Left ventricle myocardium inferior (tissue), 1 donor: ENCODE results near the gene PAOX. TPM values are rescaled to one million over a fixed set of nuclear protein-coding genes. Genes with fewer than 3 reads are reported as not detected.

ENCODE experiments used
- DNase-seq: peaks from one replicate; pipeline ENCODE4 v3.0.0-alpha.2; 2020
- H3K27ac ChIP-seq: fragments of 200-600 bp; replicated peaks from 2 replicates; pipeline ENCODE4 v1.8.0; 2021
- H3K27me3 ChIP-seq: fragments of 200-600 bp; 2 replicates; pipeline ENCODE4 v1.8.0; 2021; ENCODE audit warnings: low read depth
- H3K36me3 ChIP-seq: fragments of 200-600 bp; 2 replicates; pipeline ENCODE4 v1.8.0; 2021
- H3K4me1 ChIP-seq: fragments of 200-600 bp; 2 replicates; pipeline ENCODE4 v1.8.0; 2021
- H3K4me3 ChIP-seq: fragments of 200-600 bp; 2 replicates; pipeline ENCODE4 v1.8.0; 2021; ENCODE audit warnings: mild to moderate bottlenecking, moderate library complexity
- H3K9me3 ChIP-seq: fragments of 200-600 bp; replicated peaks from 2 replicates; pipeline ENCODE4 v1.8.0; 2021
- intact Hi-C: fragments of 100-400 bp; cut with micrococcal nuclease; formaldehyde crosslinking; loops from one replicate; pipeline ENCODE4 v1.11.0; 2022
- total RNA-seq: library from RNA; stranded (reverse); fragmentation: NEBNext Ultra II Directional; extraction: Animal tissue kit (Norgen Biotek cat#: 25700); gene quantifications from one replicate; pipeline ENCODE4 v1.2.1, GENCODE V29; 2021
- TF ChIP-seq, protein P1 (sequence below): fragments of 200-600 bp; IDR thresholded peaks from 2 replicates; pipeline ENCODE4 v1.8.0; 2021; ENCODE audit warnings: antibody characterized with exemption, mild to moderate bottlenecking, borderline replicate concordance
- donor health status: DM: no; HTN: yes; CAD: no; lungs with severe emphysema.

PAOX gene
- total RNA-seq, 1 donor from 2014 or later, result 2.9 TPM

DNA sequence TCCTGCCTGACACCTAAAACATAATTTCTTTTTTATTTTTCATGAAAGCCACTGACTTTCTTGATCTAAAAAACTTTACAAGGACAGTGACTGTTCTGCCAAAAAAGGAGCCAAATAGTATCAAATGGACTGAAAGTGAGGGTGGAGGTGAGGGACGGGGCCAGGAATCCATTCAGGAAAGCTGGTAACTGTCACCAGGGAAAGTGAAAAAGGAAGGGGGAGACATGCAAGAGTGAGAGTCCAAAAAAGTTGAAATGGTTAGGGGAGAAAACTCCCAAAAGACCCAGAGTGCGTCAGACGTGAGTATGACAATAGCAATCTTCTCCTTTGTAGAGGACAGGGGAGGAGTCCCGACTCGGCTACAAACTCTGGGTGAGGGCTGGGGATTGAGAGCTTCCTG lies 34.8 kb upstream of the PAOX start:
- intact Hi-C loops, result no loop called here
- Histone ChIP-seq H3K36me3 (no peaks in the 10 kb centered on the region), H3K27ac (no peak overlapping the region), H3K4me3 (no peak overlapping the region), H3K27me3 (peaks cover 97% of the 10 kb centered on the region), H3K9me3 (no peaks in the 10 kb centered on the region), H3K4me1 (no peaks in the 10 kb centered on the region)
- DNase-seq, result no peak
- TF ChIP-seq, protein P1, sequence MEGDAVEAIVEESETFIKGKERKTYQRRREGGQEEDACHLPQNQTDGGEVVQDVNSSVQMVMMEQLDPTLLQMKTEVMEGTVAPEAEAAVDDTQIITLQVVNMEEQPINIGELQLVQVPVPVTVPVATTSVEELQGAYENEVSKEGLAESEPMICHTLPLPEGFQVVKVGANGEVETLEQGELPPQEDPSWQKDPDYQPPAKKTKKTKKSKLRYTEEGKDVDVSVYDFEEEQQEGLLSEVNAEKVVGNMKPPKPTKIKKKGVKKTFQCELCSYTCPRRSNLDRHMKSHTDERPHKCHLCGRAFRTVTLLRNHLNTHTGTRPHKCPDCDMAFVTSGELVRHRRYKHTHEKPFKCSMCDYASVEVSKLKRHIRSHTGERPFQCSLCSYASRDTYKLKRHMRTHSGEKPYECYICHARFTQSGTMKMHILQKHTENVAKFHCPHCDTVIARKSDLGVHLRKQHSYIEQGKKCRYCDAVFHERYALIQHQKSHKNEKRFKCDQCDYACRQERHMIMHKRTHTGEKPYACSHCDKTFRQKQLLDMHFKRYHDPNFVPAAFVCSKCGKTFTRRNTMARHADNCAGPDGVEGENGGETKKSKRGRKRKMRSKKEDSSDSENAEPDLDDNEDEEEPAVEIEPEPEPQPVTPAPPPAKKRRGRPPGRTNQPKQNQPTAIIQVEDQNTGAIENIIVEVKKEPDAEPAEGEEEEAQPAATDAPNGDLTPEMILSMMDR, result no peak

DNA sequence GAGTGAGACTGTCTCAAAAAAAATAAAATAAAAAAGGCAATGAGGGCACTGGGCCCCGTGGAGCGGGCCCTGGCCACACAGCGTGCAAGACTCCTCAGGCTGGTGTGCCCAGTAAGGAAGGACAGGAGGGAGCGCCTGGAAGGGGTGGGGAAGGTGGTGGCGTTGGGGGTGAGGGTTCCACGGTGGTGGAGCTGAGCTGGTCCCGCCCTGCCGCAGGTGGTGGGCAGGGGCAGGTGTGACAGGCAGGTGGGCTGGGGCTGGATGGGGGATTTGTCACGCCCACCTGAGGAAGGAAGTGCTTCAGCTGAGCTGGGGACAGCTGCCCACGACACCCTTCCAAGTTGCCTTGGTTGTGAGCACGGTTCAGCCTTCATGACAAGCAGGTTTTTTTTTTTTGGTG lies 32.6 kb upstream of the PAOX start:
- intact Hi-C loops, result no loop called here
- no peak overlapping the region for H3K4me3 ChIP-seq
- no peaks in the 10 kb centered on the region for H3K4me1 ChIP-seq
- TF ChIP-seq, protein P1, result no peak
- H3K36me3 ChIP-seq, result no peaks in the 10 kb centered on the region
- no peaks in the 10 kb centered on the region for H3K9me3 ChIP-seq
- H3K27me3 ChIP-seq, result peaks cover 85% of the 10 kb centered on the region
- no peak overlapping the region for H3K27ac ChIP-seq
- DNase-seq, result no peak

DNA sequence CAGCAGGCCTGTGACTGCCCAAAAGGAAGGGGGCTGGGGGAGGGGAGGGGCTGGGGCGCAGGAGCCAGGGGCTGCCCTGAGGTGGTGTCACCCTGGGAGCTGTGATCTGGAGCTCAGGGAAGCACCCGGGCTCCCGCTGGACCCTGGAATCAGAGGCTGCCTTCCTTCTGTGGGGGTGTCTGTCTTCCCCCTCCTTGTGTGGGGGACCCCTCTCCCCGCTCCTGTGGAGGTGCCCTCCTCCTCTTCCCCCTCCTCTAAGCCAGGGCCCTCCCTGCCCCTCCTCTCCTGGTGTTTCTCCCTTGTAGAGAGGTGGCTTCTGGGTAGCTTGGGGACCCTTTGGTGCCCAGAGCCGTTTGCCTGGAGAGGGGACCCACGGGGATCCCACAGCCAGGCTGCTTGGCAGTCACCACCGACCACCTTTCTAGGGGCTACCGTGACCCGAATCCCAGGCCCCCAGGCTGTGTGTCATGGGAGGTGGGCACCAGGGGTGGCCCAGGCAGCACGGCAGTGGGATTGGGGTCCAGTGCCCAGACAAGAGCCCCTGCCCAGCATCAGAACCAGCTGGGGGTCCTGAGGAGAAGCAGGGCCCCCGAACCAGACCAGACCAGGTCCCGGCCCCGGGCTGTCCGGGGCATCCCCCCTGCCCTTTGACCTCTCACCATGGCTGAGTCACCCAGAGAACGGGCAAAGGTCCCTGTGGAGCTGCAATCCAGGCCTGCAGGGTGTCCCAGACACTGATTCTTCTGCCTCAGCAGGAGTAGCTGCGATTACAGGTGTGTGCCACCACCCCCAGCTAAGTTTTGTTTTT lies 31.1 kb upstream of the PAOX start:
- H3K27ac ChIP-seq, result no peak overlapping the region
- intact Hi-C loops, result no loop called here
- peaks cover 70% of the 10 kb centered on the region for H3K27me3 ChIP-seq
- no peak overlapping the region for H3K4me3 ChIP-seq
- DNase-seq, result no peak
- TF ChIP-seq, protein P1, result no peak
- H3K36me3 ChIP-seq, result no peaks in the 10 kb centered on the region
- no peaks in the 10 kb centered on the region for H3K9me3 ChIP-seq
- no peaks in the 10 kb centered on the region for H3K4me1 ChIP-seq

DNA sequence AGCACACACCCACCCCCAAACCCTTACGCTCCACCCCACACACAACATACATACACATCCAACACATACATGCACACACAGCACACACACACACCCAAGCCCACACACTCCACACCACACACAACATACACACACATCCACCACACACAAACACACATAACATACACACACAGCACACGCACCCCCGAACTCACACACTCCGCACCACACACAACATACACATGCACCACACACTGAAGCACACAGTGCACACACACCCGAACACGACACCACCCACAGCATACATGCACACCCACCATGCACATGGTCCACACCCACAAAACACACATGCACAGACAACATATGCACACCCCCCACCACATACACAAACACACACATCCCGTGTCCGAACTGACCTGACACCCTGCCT lies 29.9 kb upstream of the PAOX start:
- peaks cover 60% of the 10 kb centered on the region for H3K27me3 ChIP-seq
- DNase-seq, result no peak

GRCh38 chr10:133349577-133350011 lies 29.5 kb upstream of the PAOX start:
- peaks cover 55% of the 10 kb centered on the region for H3K27me3 ChIP-seq
- DNase-seq, result peak; percentile 12
- H3K27ac ChIP-seq, result no peak overlapping the region
- no peaks in the 10 kb centered on the region for H3K9me3 ChIP-seq
- H3K4me1 ChIP-seq, result no peaks in the 10 kb centered on the region
- no peaks in the 10 kb centered on the region for H3K36me3 ChIP-seq
- TF ChIP-seq, protein P1, result no peak
- H3K4me3 ChIP-seq, result no peak overlapping the region
- intact Hi-C loops, result no loop called here

More for the DNA sequence above, 29.9 kb upstream of the PAOX start:
- Histone ChIP-seq H3K36me3 (no peaks in the 10 kb centered on the region), H3K4me3 (no peak overlapping the region), H3K9me3 (no peaks in the 10 kb centered on the region), H3K27ac (no peak overlapping the region), H3K4me1 (no peaks in the 10 kb centered on the region)
- intact Hi-C loops, result no loop called here
- TF ChIP-seq, protein P1, result no peak
